Smooth muscle cell (in vitro differentiated cells): ENCODE measurements around the gene KCNAB1. TPM values are rescaled to one million over a fixed set of nuclear protein-coding genes. Genes with fewer than 3 reads are reported as not detected.
"Not testable (repeated sequence)": the region's sequence is repeated elsewhere in the genome, so short reads cannot be mapped to it uniquely, and the experiment has no call there.

Experiments used
- DNase-seq: peaks from one replicate; lab custom pipeline; 2025; ENCODE audit not compliant: unreplicated experiment; lab: John Stamatoyannopoulos, UW
- H2AFZ ChIP-seq: fragments of 200-600 bp; sonication (generic); 2 replicates; pipeline ENCODE4 v1.6.0; 2016; ENCODE audit warnings: antibody characterized with exemption, low read depth, mild to moderate bottlenecking
- H3F3A ChIP-seq: fragments of 200-600 bp; sonication (generic); 2 replicates; pipeline ENCODE4 v1.6.0; 2017; ENCODE audit warnings: antibody characterized with exemption, low read depth
- H3K27ac ChIP-seq: fragments of 200-600 bp; sonication (generic); 2 replicates; pipeline ENCODE4 v1.5.1; 2016; ENCODE audit warnings: low read depth, mild to moderate bottlenecking
- H3K27me3 ChIP-seq: fragments of 200-600 bp; sonication (generic); 2 replicates; pipeline ENCODE4 v1.6.1; 2016; ENCODE audit warnings: low read depth, mild to moderate bottlenecking
- H3K36me3 ChIP-seq: fragments of 200-600 bp; sonication (generic); 2 replicates; pipeline ENCODE4 v1.5.1; 2016; ENCODE audit warnings: low read depth
- H3K4me1 ChIP-seq: fragments of 200-600 bp; sonication (generic); 2 replicates; pipeline ENCODE4 v1.5.1; 2016; ENCODE audit warnings: low read depth
- H3K4me2 ChIP-seq: fragments of 200-600 bp; sonication (generic); 2 replicates; pipeline ENCODE4 v1.6.0; 2016; ENCODE audit warnings: mild to moderate bottlenecking
- H3K4me3 ChIP-seq: fragments of 200-600 bp; sonication (generic); 2 replicates; pipeline ENCODE4 v1.5.1; 2016; ENCODE audit warnings: mild to moderate bottlenecking
- H3K79me2 ChIP-seq: fragments of 200-600 bp; sonication (generic); 2 replicates; pipeline ENCODE4 v1.6.0; 2016; ENCODE audit warnings: low read depth, mild to moderate bottlenecking
- H3K9ac ChIP-seq: fragments of 200-600 bp; sonication (generic); 2 replicates; pipeline ENCODE4 v1.6.0; 2016; ENCODE audit warnings: low read depth
- H3K9me3 ChIP-seq: fragments of 200-600 bp; sonication (generic); replicated peaks from 2 replicates; pipeline ENCODE4 v1.5.1; 2016; ENCODE audit warnings: low read depth
- H4K20me1 ChIP-seq: fragments of 200-600 bp; sonication (generic); 2 replicates; pipeline ENCODE4 v1.6.0; 2016; ENCODE audit warnings: low read depth
- WGBS: methylation state at CpG from one replicate; pipeline ENCODE4 v1.1.7; 2016; ENCODE audit warnings: low lambda C conversion rate; 5-methylcytosine and 5-hydroxymethylcytosine counted together
- polyA plus RNA-seq: library from polyadenylated mRNA; unstranded; fragments of >200 nt; fragmentation: Nextera tagmentation; extraction: Ambion mirVana; gene quantifications from 2 replicates; pipeline ENCODE4 v1.2.1, GENCODE V29; 2016
- total RNA-seq: library from RNA; depleted of rRNA; stranded (reverse); fragments of >200 nt; gene quantifications from 2 replicates; pipeline ENCODE4 v1.2.3, GENCODE V29; 2014
- TF ChIP-seq, protein P1 (sequence below): fragments of 200-600 bp; sonication (generic); IDR thresholded peaks from 2 replicates; pipeline ENCODE4 v1.5.1; 2017; ENCODE audit warnings: borderline replicate concordance, mild to moderate bottlenecking, antibody characterized with exemption; ENCODE audit not compliant: insufficient read depth, poor library complexity, severe bottlenecking

Gene KCNAB1
- total and polyA plus RNA-seq, 2 experiments from 2014 or later, result 0.36 to 1.0 TPM

DNA sequence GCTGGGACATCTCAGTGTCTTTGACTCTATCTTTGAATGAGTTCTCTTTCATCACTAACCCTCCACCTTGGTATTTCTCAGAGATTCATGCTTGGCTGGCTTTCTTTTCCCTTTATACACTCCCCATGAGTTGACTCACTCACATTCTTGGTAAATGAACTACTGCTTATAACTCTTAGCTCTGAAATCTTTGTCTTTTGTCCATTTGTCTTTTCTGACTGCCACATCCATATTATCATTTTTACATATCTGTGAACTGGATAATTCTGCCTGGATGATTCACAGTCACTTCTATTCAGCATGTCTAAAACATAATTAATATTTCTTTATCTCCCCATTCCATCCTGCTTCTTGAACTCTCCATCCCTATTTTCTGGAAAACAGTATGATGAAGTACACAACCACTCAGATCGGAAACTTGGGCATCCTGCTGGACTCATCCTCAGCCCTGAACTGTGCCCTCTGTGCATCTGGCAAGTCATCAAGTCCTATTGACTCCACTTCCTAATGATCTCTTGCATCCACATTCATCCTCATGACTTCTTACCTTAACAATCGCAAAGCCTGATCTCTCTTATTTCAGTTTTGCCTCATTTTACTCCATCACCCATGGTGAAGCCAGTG lies 66.9 kb downstream of the KCNAB1 start:
- Histone ChIP-seq H3K9ac (no peak overlapping the region), H3K79me2 (no peaks in the 10 kb centered on the region), H4K20me1 (no peaks in the 10 kb centered on the region), H3K36me3 (no peaks in the 10 kb centered on the region), H3K4me2 (no peak overlapping the region), H3K27ac (no peak overlapping the region), H3F3A (no peaks in the 10 kb centered on the region), H3K27me3 (no peaks in the 10 kb centered on the region), H3K4me1 (no peaks in the 10 kb centered on the region), H3K4me3 (no peak overlapping the region), H3K9me3 (no peaks in the 10 kb centered on the region), H2AFZ (no peak overlapping the region)
- WGBS, result 91% methylated on average over 2 of the region's 2 CpGs
- no peak for DNase-seq
- TF ChIP-seq, protein P1, sequence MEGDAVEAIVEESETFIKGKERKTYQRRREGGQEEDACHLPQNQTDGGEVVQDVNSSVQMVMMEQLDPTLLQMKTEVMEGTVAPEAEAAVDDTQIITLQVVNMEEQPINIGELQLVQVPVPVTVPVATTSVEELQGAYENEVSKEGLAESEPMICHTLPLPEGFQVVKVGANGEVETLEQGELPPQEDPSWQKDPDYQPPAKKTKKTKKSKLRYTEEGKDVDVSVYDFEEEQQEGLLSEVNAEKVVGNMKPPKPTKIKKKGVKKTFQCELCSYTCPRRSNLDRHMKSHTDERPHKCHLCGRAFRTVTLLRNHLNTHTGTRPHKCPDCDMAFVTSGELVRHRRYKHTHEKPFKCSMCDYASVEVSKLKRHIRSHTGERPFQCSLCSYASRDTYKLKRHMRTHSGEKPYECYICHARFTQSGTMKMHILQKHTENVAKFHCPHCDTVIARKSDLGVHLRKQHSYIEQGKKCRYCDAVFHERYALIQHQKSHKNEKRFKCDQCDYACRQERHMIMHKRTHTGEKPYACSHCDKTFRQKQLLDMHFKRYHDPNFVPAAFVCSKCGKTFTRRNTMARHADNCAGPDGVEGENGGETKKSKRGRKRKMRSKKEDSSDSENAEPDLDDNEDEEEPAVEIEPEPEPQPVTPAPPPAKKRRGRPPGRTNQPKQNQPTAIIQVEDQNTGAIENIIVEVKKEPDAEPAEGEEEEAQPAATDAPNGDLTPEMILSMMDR, result no peak

DNA sequence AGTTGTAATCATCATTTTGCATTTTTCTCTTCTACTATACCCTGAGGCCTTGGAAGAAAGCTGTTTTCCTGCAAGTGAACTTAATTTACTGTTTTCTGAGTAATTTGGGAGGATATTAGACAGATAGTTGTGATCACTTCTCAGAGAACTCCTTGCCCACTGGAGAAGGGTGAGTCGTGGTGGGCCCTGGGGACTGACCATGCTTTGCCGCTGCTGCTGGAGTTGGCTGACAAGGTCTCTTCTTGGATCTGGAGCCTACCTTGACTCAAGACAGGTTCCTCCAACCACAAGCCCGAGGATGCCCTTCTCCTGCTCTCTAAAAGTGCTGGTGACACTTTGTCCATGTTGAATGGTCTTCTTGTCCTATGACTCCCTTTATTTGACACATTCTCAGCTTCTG lies 68.4 kb downstream of the KCNAB1 start:
- WGBS, result 96% methylated on average over 3 of the region's 3 CpGs

DNA sequence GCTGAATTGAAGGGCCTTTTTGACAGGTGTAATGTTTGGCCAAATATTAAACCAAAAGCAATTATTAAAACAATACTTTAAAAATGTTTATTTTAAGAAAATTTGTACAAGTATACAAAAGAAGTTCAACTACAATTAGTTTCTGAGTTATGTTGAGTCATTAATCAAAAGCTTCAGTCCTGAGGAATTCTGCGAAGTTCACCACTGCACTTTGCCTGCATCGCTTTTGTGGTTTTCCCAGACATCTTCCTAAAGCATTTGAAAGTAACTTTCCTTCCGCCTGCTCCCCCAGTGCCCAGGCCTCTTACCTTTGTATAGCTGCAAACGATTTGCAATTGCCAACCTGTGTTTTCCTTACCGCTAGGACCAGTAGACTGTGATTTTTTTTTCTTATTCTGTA lies 69.5 kb downstream of the KCNAB1 start:
- Histone ChIP-seq H3K4me1 (no peaks in the 10 kb centered on the region), H3K9me3 (no peaks in the 10 kb centered on the region), H3K4me3 (no peak overlapping the region), H3F3A (no peaks in the 10 kb centered on the region), H3K27ac (no peak overlapping the region), H3K4me2 (no peak overlapping the region), H3K79me2 (no peaks in the 10 kb centered on the region), H4K20me1 (no peaks in the 10 kb centered on the region), H2AFZ (no peak overlapping the region), H3K27me3 (no peaks in the 10 kb centered on the region), H3K9ac (no peak overlapping the region), H3K36me3 (no peaks in the 10 kb centered on the region)
- TF ChIP-seq, protein P1, result no peak
- 67% methylated on average over 5 of the region's 5 CpGs for WGBS
- DNase-seq, result no peak

More for the DNA sequence above, 68.4 kb downstream of the KCNAB1 start:
- Histone ChIP-seq H3K9me3 (no peaks in the 10 kb centered on the region), H3K36me3 (no peaks in the 10 kb centered on the region), H3K9ac (no peak overlapping the region), H2AFZ (no peak overlapping the region), H3K79me2 (no peaks in the 10 kb centered on the region), H3K4me1 (no peaks in the 10 kb centered on the region), H3K27me3 (no peaks in the 10 kb centered on the region), H3K27ac (no peak overlapping the region), H3F3A (no peaks in the 10 kb centered on the region), H4K20me1 (no peaks in the 10 kb centered on the region), H3K4me3 (no peak overlapping the region), H3K4me2 (no peak overlapping the region)
- no peak for DNase-seq
- TF ChIP-seq, protein P1, result no peak

DNA sequence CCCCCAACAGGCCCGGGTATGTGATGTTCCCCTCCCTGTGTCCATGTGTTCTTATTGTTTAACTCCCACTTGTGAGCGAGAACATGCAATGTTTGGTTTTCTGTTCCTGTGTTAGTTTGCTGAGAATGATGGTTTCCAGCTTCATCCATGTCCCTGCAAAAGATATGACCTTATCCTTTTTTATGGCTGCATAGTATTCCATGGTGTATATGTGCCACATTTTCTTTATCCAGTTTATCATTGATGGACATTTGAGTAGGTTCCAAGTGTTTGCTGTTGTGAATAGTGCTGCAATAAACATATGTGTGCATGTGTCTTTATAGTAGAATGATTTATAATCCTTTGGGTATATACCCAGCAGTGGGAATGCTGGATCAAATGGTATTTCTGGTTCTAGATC lies 74.6 kb downstream of the KCNAB1 start:
- not testable (repeated sequence) for DNase-seq, H4K20me1 ChIP-seq, H3K4me1 ChIP-seq, H2AFZ ChIP-seq, H3K4me2 ChIP-seq, H3K9me3 ChIP-seq, H3K9ac ChIP-seq, H3K27ac ChIP-seq, H3K4me3 ChIP-seq, H3K79me2 ChIP-seq, H3F3A ChIP-seq, H3K36me3 ChIP-seq, H3K27me3 ChIP-seq
- 94% methylated on average over 2 of the region's 2 CpGs for WGBS

DNA sequence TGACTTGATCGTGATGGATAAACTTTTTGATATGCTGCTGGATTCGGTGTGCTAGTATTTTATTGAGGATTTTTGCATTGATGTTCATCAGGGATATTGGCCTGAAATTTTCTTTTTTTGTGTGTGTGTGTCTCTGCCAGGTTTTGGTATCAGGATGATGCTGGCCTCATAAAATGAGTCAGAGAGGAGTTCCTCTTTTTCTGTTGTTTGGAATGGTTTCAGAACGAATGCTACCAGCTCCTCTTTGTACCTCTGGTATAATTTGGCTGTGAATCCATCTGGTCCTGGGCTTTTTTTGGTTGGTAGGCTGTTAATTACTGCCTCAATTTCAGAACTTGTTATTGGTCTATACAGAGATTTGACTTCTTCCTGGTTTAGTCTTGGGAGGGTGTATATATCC lies 76.8 kb downstream of the KCNAB1 start:
- not testable (repeated sequence) for H3K4me3 ChIP-seq, H2AFZ ChIP-seq, H3K4me1 ChIP-seq, DNase-seq, H3K27ac ChIP-seq, H3K4me2 ChIP-seq, H3F3A ChIP-seq, H3K9me3 ChIP-seq, H3K9ac ChIP-seq, H4K20me1 ChIP-seq, H3K36me3 ChIP-seq, H3K27me3 ChIP-seq, H3K79me2 ChIP-seq
- 74% methylated on average over 3 of the region's 3 CpGs for WGBS
